GM06990 (cell line): ENCODE measurements around the gene COL4A1.

Experiments used
- DNase-seq: peaks from one replicate; pipeline ENCODE4 v3.0.0-alpha.2; 2011; ENCODE audit not compliant: insufficient read length; ENCODE audit errors: extremely low read depth
- H3K27me3 ChIP-seq: replicated peaks from 2 replicates; pipeline ENCODE4 v1.6.0; 2011; ENCODE audit warnings: low read length; ENCODE audit not compliant: control insufficient read depth, insufficient read depth
- H3K36me3 ChIP-seq: 2 replicates; pipeline ENCODE4 v1.5.1; 2011; ENCODE audit warnings: low read length; ENCODE audit not compliant: control insufficient read depth, insufficient read depth
- H3K4me3 ChIP-seq: replicated peaks from 2 replicates; pipeline ENCODE4 v1.5.1; 2011; ENCODE audit warnings: low read depth, mild to moderate bottlenecking, control low read depth, low read length
- CTCF ChIP-seq: IDR thresholded peaks from 2 replicates; pipeline ENCODE4 v1.5.1; 2011; ENCODE audit warnings: low read length, control low read depth, mild to moderate bottlenecking, inconsistent platforms; ENCODE audit not compliant: insufficient read depth, poor library complexity, severe bottlenecking

Gene COL4A1

DNA sequence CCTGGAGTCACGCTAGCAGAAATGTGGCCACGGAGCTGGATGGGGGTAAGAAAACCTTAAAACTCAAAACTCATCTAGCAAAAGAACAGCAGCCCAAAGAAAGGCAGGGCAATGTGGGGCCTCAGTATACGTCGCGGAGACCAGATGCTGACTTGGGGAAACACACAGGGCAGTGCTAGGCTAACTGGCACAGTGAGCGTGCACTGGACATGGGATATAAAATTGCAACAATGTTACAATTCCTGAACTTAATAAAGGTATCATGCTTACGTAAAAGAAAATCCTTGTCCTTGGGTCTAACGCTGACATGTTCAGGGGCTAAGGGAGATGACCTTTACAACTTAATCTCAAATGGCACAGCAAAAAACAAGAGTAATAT, 40.5 kb downstream of the COL4A1 start:
- no peaks in the 10 kb centered on the region for H3K36me3 ChIP-seq
- no peak for TF ChIP-seq CTCF
- DNase-seq = no peak
- H3K4me3 ChIP-seq = no peak overlapping the region
- H3K27me3 ChIP-seq = no peaks in the 10 kb centered on the region

GRCh38 chr13:110265682-110266430, 41.1 kb downstream of the COL4A1 start:
- Histone ChIP-seq H3K27me3 (no peaks in the 10 kb centered on the region), H3K36me3 (no peaks in the 10 kb centered on the region), H3K4me3 (no peak overlapping the region)
- no peak for TF ChIP-seq CTCF
- DNase-seq = no peak

DNA sequence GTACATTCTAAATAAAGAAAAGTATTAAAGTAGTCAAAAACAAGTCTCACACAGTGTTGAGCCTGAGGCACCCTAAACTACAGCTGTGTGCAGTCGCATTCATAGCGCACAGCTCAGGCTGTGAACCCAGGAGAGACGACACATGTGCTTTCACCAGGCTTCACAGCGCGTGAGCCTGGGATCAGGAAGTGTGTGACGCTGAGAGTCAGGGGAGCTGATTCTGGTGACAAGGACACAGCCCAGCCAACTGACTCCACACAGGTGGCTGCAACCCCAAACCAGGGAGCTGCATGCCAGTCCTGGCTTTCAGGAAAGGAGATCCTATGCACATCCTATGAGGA, 41.6 kb downstream of the COL4A1 start:
- Histone ChIP-seq H3K4me3 (no peak overlapping the region), H3K27me3 (no peaks in the 10 kb centered on the region), H3K36me3 (no peaks in the 10 kb centered on the region)
- DNase-seq = no peak
- no peak for TF ChIP-seq CTCF

DNA sequence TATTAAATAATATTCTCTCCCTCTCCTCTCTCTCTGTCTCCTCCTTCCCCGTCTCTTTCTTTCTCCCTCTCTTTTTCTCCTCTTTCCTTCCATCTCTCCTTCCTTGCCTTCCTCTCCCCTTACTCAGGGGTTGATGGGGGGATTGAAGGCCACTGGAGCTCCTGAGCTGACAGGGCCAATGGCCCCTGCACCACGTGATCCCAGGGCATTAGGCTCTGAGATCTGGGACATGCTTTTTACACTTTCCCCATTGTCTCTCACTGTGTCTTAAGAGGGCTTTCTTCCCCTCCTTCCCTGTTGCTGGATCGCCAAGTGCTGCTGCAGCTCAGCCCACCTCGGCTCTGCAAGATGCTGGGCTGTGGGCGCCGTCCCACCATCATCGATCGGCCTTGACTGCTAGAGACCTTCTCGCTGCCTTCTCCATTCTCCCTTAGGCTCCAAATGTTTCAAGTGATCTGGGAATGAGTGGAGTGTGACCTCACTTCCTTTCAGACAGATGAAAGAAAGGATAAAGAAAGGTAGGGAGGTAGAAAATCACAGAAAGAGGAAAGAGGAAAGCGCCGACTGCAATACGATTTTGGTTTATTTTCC, 42.2 kb downstream of the COL4A1 start:
- TF ChIP-seq CTCF = no peak
- no peak overlapping the region for H3K4me3 ChIP-seq
- DNase-seq = no peak
- H3K27me3 ChIP-seq = no peaks in the 10 kb centered on the region; the same call in 1 of the 2 replicates
- H3K36me3 ChIP-seq = no peaks in the 10 kb centered on the region

DNA sequence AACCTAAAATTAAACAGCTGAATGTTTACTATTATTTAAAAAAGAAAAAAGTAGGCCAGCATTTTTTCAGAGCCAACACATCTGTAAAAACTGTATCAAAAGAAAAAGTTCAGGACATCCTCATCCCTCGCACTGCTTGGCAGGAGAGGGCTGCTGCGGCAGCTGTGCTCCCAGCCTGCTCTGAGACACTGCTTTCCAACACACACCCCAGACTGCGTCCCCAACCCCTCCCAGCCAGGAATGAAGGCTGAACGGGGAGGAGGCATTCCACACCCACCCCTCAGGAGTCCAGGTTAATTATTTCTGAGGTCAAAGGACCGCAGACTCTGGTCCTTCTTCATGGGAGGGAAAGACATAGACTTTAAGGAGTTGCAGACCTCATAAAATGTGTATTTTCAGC, 43.1 kb downstream of the COL4A1 start:
- no peaks in the 10 kb centered on the region; the same call in 1 of the 2 replicates for H3K27me3 ChIP-seq
- TF ChIP-seq CTCF = no peak
- no peaks in the 10 kb centered on the region for H3K36me3 ChIP-seq
- H3K4me3 ChIP-seq = no peak overlapping the region
- DNase-seq = no peak
